HuH-7.5 (cell line): ENCODE data around the gene TBCK.
"Not testable (repeated sequence)": the region's sequence is repeated elsewhere in the genome, so short reads cannot be mapped to it uniquely, and the experiment has no call there.

ENCODE experiments used
- DNase-seq: peaks from one replicate; pipeline ENCODE4 v3.0.0; 2011; ENCODE audit warnings: low spot score

TBCK gene

DNA sequence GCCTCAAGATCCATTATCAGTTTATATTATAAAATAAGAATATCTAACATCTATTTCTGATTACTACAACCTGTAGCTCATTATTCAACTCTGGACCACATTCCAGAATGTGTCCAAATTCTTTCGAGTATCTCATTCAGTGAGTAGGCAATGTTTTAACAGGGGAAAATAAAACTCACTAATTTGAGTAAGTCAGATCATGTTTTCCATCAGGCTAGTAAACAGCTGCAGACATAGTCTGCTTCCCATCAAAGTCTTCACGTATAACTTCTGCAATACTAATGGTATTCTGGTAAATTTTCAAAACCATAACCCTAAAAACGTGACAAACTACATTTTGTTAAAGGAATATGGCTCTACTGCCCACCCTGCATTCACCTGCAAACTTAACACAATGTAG is 31.8 kb downstream of the TBCK start:
- no peak for DNase-seq

DNA sequence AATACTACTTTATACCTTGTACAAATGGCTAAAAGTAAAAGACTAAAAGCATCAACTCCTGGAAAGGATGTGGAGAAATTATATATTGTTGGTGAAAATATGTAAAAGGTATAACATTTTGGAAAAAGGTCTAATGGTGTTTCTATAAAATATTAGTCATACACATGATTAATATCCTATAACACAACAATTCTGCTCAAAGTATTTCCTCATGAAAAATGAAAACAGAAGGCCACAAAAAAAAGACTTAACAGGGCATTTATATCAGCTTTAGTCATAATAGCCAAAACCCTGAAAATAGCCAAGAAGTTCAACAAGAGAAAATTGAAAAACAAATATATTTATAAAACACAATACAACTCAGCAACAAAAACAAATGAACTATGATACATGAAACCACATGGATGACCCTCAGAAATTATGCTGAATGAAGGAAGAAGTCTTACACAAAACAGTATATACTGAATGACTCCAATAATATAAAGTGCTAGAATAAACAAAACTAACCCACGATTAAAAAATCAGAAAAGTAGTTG is 38.8 kb downstream of the TBCK start:
- no peak for DNase-seq

DNA sequence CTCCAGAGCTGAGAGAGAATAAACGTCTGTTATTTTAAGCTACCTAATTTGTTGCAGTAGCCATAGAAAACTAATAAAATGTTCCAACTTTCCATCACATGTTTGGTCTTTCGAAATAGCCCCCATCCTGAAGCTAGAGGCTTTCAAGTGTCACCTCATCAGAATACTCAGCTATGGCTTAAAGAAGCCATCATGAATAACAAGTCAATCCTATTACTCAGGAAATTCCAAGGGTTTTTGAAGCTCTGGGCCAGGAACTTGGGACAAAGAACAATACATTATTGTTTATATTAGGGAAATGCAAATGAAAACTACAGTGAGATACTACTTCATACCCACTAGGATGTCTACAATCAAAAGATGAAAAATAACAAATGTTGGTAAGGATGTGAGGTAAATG is 42.2 kb downstream of the TBCK start:
- DNase-seq, result no peak

DNA sequence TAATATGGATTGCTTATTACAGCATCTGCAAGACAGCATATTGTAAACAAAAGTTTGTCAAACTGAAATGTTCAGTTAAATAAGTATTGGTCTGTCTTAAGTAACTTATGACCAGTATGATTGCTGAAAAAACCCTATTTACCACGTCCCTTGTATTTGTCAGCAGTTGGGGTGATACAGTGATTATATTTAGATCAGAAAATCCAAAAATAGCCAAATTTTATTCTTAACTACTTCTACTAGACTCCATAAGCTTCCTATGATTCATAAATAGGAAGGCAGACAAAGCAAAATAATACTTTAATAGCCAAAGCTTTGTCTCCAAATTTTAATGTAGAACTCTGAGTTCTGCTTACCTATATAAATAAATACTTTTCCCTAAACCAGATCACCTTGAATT is 45.3 kb downstream of the TBCK start:
- no peak for DNase-seq

DNA sequence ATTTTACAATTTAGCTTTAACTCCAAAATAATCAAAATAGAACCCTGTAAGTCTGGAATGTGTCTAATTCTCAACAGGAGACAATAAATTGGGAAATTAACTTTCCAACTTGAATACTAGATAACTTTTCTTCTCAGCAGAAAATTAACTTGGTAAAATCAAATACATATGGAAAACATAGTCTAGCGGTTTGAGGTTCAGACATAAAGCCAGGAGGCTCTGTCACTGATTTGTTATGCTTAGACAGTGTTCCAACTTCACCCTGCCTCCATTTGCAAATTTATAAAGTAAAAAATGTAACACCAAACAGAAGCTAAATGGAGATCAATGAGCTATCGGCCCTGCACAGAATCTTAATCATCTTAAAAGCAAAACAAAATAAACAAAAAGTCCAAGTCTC is 46.3 kb downstream of the TBCK start:
- DNase-seq, result no peak

DNA sequence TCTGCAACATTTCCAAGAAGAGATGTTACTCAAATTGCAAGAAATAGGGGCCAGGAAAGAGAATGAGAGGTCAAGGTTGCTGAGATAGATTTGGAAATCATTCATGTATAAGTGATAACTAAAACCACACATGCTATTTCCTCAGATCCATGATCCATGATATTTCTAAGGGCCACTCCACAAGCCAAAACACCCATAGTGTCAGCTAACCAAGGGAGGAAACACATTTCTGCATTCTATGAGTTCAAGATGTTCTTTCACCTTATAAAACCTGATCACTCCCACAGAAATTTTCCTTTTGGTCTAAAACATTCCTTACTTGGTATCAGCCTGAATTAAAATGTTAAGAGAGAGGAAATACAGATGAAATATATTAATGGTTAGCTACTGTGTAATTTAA is 47.2 kb downstream of the TBCK start:
- no peak for DNase-seq

DNA sequence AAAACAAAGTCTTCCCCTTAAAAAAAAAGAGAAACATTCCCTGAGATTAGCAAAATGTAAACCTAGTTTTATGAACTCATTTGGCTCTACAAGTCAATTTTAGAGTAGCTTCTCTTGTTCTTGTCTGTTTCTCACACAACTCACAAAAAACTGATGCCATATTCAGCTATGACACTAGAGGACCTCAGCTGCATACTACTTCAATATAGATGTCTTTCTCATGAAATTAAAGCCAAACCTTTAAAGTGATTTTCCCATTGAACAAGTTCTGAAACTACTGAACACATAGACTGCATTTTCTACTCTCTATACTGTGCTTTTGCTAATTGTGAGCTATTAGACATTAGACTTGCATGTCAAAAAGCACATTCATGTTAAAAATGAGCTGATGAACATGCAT is 49.8 kb downstream of the TBCK start:
- DNase-seq, result no peak

DNA sequence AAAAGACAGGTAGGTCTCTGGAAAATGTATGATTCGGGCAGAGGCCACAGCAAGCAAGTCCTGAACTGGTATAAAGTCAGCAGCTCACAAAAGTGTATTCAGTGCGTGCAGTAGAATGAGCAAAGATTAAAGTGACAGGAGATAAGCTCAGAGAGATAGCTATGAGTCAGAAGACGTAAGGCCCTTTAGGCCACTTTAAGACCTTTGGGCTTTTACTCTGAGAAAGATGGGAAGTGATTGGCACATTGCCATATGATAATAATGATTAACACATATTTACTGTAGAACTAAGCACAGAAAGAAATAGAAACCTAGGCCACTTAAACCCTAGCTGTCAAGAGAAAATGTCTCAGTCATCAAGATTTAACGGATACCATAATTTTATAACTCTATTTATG is 51.7 kb downstream of the TBCK start:
- no peak for DNase-seq

DNA sequence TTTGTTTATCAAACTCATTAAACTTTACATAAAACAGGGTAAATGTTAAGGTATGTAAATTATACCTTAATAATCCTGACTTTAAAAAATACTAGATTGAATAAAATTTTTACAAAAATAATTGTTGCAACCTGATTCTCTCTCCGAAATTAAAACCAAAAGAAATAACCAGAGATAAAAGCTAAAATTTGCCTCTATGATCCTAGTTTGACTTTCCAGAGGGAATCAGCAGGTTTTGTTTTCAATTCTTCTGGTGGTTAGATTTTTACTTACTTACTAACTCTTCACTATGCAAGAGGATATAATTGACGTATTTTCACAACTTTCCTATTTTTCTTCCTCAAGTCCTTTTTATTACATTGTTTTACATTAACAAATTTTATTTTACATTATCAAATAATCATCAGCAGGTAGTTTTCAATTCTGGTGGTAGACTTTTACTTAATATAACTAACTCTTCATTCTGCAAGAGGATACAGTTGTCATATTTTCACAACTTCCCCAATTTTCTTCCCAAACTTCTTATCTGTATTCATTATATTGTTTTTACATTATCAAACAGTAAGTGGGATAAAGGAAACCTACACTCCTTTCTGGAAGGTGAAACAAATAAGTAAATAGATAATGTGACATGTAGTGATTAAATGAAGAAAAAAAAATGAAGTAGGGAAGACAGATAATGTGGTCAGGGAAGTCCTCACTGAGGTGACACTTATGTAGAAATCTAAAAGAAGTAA is 52.2 kb downstream of the TBCK start:
- no peak for DNase-seq

DNA sequence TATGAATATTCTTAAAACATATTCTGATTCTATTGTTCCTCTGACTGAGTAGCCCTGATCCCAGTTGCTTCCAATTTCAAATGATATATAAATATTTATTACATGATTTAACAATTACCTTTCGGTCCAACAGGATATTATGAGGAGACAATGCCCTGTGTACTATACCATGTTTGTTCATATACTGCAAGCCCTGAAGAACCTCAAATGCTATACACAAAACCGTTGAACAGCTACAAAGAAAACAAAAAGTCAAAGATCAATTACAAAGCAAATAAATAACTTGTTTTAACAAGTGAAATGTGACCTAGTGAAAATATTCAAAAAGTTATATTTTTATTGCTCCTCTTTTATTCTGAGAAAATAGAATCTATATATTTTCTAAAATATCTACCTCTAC is 54.0 kb downstream of the TBCK start:
- no peak for DNase-seq

DNA sequence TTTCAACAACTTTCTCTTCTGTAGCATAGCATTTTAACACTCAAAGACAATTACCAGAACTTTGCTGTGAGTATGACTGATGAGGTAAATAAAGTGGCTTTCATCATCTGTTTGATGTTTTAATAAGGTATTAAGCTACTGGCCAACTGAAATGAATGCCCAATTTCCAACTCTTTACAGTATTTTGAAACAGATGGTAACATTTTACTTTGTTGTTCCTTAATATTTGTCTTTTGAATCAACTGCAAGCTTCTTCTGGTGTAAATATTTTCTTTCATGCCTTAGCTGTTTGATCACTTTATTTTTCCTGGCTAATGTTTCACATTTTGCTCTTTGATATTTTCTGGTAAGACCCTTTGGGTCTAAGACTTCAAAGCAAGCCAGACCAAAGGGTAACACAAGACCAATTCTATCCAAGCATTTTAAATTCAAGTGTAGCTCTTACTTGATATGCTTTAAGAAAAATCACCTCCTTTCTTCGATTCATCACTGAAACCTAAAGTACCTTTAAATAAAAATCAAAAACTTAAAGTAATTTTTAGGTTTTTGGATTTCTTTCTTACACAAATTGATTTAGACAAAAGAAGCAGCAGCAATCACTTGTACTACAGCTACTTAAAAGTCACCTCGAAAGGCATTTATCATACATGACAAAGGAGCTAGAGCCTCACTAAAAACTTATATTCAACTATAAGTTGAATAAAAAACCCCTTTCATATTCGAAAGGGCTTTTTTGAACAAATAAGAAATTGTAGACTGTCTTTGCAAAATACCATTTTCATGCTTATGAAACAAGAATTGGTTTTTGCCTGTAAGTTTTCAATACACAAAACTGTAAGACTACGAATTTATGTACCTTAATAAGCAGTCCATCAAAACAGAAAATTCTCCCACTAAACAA is 57.6 kb downstream of the TBCK start:
- DNase-seq, result no peak

DNA sequence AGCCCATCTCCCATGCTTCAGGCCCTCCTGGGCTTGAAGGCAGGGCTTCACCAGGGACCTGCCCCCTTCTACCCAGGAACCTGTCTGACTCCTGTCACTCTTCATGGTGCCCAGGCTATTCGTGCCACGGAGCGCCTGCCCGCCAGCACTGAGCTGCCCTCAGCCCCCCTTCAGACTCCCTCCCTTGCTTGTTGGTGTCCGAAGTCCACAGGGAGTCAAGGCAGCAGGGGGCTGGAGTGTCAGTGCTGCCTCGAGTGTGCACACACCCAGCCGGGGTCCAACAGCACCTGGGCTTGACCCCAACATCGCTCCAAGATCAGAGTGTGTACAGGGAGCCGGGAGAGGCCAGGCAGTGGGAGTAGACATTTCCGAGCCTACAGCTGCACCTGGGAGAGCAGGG is 59.8 kb downstream of the TBCK start:
- no peak for DNase-seq

DNA sequence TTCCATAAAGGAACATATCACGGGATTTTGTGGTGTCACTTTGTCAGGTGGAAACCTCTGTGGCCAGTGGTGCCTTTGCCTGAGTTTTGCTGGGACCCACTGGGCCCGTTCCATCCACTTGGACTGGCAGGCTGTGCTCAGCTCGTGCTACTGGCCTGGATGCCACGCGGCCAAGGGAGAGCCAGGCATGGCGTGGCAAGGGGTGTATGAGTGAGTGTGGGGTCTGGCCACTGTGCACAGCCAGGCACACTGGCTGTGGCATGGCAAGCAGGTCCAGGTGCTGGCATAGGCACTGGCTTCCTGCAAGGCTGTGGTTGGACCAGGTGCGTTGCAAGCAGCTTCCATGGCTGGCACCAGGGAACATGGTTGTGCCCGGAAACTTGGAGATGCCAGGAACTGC is 60.8 kb downstream of the TBCK start:
- DNase-seq, result no peak

DNA sequence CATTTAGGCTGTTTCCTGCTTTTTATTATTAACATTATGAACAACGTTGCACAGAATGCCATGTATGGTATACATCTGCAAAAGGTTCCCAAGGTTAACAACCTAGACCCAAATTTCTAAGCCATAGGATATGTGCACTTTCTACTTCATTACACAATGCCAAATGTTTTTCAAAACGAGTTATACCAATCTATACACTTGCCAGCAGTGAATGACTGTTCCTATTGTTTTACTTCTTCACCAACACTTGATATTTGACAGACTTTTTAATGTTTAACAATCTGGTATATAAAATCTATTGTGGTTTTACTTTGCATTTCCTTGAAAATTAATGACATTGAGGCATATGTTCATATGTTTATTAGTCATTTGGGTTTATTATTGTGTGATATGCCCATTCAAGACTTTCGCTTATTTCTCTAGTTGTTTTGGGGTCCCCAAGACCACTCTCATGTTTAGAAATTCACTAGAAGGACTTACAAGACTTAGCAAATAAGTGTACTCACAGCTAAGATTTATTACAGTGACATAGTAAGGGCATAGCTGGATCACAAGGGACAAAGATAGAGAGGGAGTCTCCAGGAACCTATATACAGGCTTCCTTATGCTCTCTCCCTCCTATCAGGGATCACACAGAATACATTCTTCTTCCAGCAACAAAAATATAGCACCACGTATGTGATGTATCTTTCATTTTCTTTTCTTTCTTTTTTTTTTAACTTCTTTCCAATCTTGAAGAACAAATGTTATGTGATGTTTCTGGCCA is 62.5 kb downstream of the TBCK start:
- no peak for DNase-seq

DNA sequence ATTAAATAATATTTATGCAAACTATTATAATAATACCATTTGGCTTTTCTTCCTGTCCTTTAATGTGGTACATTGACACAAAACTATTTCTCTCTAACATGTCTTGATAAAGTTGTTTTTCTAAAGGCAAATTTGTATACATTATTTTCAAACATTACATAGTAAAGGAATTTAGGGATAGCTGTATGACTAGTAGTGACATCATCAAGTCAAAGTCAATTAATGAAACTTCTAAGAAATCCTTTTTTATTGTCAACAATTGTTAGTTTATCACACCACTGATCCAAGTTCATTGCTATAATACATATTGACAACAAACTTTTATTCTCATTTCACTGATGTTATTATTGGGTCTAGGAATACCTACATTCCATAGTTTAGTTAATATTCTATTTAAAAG is 68.4 kb downstream of the TBCK start:
- DNase-seq, result no peak

DNA sequence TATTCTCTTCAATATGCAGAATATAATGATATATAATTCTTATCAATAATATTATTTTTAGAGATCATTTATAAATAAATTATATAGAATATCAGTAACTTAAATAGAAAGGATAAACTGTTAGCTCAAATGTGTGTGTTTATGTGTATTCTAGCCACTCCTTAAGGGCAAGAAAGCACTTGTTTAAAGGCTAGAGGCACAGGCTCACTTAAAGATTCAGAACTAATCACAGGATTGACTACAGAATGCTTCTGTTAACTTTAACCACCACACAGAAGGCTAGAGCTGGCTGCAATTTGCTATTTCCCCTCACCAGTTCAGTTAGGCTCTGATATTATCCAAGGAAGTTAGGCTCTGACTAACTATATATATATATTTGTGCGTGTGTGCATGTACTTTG is 69.6 kb downstream of the TBCK start:
- DNase-seq, result no peak

DNA sequence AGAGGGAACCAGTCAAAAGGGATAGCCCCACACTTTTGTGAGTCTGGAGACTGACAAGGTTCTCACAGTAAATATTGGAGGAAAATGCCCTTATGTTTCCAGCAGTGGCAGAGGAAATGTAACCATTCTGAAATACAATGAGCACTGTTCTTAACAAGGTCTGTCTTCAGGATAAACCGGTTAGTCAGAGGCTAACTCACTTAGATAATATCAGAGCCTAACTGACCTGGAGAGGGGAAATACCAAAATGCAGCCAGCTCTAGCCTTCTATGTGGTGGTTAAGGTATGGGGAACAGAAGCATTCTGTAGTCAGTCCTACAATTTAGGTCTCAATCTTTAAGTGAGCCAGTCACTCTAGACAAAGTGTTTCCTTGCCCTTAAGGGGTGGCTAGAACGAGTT is 70.8 kb downstream of the TBCK start:
- no peak for DNase-seq

DNA sequence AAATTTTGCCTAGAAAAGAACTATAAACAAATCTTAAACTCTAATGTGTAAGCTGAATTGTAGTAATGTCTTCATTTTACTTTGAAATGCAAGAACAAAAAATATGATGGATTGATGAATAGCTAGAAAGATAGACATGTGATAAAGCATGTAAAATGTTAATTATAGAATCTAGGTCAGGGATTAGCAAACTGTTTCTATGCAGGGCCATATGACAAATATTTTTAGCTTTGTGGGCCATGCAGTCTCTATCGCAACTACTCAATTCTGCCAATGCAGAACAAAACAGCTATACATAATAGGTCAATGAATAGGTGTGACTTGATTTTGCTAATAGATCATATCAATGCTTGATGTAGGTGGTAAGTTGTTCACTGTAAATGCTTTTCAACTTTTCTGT is 75.3 kb downstream of the TBCK start:
- DNase-seq, result no peak

DNA sequence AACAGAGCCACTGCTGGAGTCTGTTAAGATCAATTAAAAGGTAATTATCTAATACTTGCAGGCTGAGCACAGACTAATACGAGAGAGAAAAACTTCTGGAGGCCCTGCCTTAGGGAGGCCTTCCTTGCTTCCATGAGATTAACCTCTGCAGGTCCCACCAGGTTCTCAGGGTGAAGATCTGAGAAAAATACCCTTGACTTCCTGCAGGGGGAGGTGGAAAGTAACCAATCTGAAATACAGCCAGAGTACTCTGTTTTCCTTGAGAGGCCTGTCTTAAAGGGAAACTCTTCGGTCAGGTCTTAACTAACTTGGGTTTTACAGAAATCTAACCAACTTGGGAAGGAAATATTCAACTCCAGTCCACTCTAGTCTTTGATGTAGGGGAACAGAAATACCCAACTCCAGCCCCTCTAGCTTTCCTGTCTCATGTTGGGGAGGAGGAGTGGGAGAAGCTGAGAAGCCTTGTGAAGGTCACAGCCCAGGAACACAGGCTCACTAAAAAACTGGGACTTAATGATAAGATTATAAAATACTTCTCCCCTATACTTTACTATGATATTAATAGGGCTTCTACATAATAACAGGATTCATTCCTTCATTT is 77.1 kb downstream of the TBCK start:
- peak; percentile 2 for DNase-seq

DNA sequence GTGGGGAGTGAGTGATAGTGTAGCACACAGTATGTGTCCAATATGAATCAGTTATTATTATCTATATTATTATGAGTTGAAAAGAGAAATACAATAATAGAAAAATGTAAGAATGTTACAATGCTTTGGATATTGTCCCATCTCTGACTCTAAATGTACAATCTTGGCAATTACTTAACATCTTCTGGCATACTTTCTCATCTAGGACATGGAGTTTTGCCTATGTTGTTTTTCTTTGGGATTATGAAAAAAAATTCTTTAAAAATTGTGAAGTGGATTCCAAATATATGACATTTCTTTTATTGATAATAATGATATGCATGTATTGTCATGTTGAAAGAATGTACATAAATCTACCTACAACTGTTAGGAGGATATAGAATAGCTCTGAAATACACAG is 84.1 kb downstream of the TBCK start:
- no peak for DNase-seq

DNA sequence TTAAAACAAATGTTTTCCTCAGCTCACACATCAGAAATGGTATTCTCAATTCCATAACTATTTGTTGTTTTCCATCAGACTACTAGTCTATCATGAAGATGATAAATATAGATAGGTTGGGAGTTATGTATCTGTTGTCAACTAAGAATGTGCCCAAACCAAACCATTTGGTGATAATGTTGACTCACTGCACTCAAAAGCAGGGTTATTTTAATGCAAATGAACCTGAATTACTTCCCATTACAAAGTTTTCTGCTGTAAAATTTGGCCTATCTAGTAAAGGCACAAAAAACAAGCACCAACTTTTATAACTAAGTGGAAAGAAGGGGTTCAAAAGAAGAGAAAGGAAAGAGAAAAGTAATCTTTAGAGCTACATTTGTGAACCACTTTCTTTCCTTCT is 93.5 kb downstream of the TBCK start:
- DNase-seq, result no peak

DNA sequence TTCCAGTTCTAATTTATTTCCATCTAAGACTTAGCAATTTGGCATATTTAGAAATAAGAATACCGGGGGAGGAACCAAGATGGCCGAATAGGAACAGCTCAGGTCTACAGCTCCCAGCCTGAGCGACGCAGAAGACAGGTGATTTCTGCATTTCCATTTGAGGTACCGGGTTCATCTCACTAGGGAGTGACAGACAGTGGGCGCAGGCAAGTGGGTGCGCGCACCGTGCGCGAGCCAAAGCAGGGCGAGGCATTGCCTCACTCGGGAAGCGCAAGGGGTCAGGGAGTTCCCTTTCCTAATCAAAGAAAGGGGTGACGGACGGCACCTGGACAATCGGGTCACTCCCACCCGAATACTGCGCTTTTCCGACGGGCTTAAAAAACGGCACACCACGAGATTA is 102.7 kb downstream of the TBCK start:
- DNase-seq, result not testable (repeated sequence)
